Measurements from ENCODE around the gene DMXL2. TPM values are rescaled to one million over a fixed set of nuclear protein-coding genes. Genes with fewer than 3 reads are reported as not detected.
"Not testable (repeated sequence)": the region's sequence is repeated elsewhere in the genome, so short reads cannot be mapped to it uniquely, and the experiment has no call there.

Gene DMXL2
- 40.5 TPM for polyA plus RNA-seq (2012; ENCODE audit: insufficient read depth, insufficient read length)

GRCh38 chr15:51622604-51623370, at the start of gene DMXL2:
Gene DMXL2, minus strand, starts transcription at chr15:51622771. Its CDS starts 226 bp downstream, at chr15:51622545.
- peak within 1 kb of the TSS; percentile 81 for H3K4me3 ChIP-seq (ENCODE audit: low read length)
- peak; percentile 83 for DNase-seq (ENCODE audit: low read depth, low spot score)

DNA sequence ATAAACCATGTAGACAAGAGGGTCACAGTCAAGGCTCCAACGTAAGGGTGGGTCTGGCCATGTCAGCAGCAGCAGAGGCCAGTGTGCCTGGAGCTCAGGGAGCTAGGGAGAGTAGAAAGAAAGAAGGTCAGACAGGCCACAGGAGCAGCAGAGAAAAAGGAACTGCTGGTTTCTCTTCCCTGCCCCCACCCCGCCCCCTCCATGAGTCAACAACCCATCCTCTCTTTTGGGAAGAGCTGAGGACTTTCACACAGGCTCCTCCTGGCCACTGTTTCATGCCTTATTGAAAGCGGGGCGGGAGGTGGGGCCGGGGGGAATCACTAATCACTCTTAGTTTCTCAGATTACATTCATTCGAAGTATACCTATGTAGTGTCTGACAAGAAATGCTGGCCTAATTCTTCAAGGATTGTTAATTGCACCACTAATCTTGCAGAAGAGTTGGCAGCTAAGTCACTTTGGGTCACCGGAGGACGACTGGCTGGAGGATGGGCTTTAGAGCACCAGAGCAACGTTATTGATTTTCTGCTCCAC, 49.6 kb upstream of the DMXL2 start:
- no peak for DNase-seq (ENCODE audit: low read depth, low spot score)
- H3K4me3 ChIP-seq (ENCODE audit: low read length) = no peak overlapping the region

DNA sequence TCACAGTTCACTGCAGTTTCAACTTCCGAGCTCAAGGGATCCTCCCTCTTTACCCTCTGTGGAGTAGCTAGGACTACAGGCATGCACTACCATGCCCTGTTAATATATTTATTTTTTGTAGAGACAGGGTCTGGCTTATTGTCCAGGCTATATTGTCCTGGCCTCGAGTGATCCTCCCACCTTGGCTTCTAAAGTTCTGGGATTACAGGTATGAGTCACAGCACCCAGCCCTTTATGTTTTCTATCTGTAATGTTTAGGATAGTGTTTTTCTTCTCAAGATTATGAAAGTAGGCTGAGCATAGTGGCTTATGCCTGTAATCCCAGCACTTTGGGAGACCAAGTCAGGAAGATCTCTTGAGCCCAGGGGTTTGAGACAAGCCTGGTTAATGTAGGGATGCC, 46.8 kb upstream of the DMXL2 start:
- no peak overlapping the region for H3K4me3 ChIP-seq (ENCODE audit: low read length)
- no peak for DNase-seq (ENCODE audit: low read depth, low spot score)

DNA sequence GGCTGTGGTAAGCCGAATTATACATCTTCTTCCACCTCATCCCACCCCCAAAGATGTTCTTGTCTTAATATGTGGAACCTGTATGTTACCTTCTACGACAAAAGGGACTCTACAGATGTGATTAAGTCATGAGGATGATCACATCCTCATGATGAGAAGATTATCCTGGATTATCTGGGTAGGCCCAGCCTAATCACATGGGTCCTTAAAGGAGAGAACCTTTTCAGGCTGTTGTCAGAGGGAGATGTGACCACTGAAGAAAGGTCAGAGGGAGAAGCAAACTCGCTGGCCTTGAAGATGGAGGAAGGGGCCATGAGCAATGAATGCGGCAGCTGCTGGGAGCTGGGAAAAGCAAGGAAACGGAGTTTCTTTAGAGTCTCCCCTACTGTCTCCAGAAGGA, 45.9 kb upstream of the DMXL2 start:
- no peak overlapping the region for H3K4me3 ChIP-seq (ENCODE audit: low read length)
- no peak for DNase-seq (ENCODE audit: low read depth, low spot score)

GRCh38 chr15:51667478-51667877, 44.9 kb upstream of the DMXL2 start:
- H3K4me3 ChIP-seq (ENCODE audit: low read length) = no peak overlapping the region
- DNase-seq (ENCODE audit: low read depth, low spot score) = no peak

- DNase-seq (ENCODE audit: low read depth, low spot score) = no peak
These were observed 38.5 kb upstream of the DMXL2 start for GRCh38 chr15:51661072-51661471.

GRCh38 chr15:51658664-51659063, 36.1 kb upstream of the DMXL2 start:
- no peak overlapping the region for H3K4me3 ChIP-seq (ENCODE audit: low read length)

More at GRCh38 chr15:51661072-51661471, 38.5 kb upstream of the DMXL2 start:
- no peak overlapping the region for H3K4me3 ChIP-seq (ENCODE audit: low read length)

DNA sequence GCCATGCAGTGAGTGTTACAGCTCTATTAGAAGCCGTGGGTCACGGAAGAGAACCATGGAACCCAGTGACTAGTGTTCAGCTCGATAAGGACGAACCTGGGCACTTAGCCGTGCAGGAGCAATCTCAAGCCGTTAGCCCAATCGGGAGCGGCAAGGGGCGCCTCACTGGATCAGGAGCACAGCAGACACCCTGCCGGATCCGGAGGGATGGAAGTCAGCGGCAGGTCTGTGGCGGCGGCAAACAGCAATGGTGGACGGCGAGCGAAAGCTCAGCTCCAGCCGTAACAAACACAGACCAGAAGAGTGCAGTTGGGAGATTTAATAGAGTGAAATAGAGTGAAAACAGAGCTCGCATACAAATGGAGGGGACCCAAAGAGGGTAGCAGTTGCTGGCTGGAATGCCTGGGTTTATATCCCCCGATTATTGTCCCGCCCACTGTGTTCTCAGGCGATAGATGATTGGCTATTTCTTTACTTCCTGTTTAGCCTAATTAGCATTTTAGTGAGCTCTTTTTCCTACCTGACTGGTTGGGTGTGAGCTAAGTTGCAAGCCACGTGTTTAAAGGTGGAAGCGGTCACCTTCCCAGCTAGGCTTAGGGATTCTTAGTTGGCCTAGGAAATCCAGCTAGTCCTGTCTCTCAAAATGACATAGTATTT, 33.0 kb upstream of the DMXL2 start:
- not testable (repeated sequence) for H3K4me3 ChIP-seq (ENCODE audit: low read length); DNase-seq (ENCODE audit: low read depth, low spot score)

More at GRCh38 chr15:51658664-51659063, 36.1 kb upstream of the DMXL2 start:
- DNase-seq (ENCODE audit: low read depth, low spot score) = peak; percentile 20

DNA sequence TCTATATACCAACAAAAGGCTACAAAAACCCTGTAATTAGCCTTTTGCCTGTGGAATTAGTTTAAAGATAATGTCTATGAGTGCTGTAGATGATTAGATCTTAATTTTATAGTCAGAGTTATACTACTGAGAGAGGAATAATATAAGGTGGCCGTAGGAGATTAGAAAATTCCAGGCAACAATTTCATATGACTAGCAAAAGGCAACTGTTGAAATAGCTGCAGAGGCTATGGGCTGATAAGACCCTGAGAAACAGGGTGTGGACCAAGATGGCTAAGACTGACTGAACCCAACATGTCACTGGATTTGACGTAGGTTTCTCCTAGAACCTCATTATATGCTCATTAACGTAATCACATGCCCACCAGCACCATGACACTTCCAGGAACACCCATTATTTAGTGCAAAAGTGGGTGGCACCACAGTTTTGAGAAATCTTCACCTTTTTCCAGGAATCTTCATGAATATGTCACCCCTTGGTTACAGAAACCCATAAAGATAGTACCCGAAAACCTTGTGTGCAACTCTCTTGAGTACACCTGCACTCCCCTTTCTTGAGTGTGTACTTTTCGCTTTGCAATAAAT, 29.6 kb upstream of the DMXL2 start:
- no peak for DNase-seq (ENCODE audit: low read depth, low spot score)

GRCh38 chr15:51649659-51650521, 27.3 kb upstream of the DMXL2 start:
- peak; percentile 80 for DNase-seq (ENCODE audit: low read depth, low spot score)

More for the DNA sequence above, 29.6 kb upstream of the DMXL2 start:
- H3K4me3 ChIP-seq (ENCODE audit: low read length) = no peak overlapping the region

DNA sequence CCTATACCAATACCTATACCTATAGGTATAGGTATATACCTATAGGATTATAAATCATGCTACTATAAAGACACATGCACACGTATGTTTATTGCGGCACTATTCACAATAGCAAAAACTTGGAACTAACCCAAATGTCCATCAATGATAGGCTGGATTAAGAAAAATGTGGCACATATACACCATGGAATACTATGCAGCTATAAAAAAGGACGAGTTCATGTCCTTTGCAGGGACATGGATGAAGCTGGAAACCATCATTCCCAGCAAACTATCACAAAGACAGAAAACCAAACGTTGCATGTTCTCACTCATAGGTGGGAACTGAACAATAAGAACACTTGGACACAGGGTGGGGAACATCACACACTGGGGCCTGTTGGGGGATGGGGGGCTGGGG, 26.1 kb upstream of the DMXL2 start:
- H3K4me3 ChIP-seq (ENCODE audit: low read length); DNase-seq (ENCODE audit: low read depth, low spot score): not testable (repeated sequence)

More at GRCh38 chr15:51649659-51650521, 27.3 kb upstream of the DMXL2 start:
- no peak overlapping the region for H3K4me3 ChIP-seq (ENCODE audit: low read length)

GRCh38 chr15:51648101-51648500, 25.5 kb upstream of the DMXL2 start:
- not testable (repeated sequence) for H3K4me3 ChIP-seq (ENCODE audit: low read length); DNase-seq (ENCODE audit: low read depth, low spot score)

- no peak for DNase-seq (ENCODE audit: low read depth, low spot score)
- no peak overlapping the region for H3K4me3 ChIP-seq (ENCODE audit: low read length)
These were observed 24.6 kb upstream of the DMXL2 start for GRCh38 chr15:51647128-51647562.

- H3K4me3 ChIP-seq (ENCODE audit: low read length) = no peak overlapping the region
- no peak for DNase-seq (ENCODE audit: low read depth, low spot score)
These were observed 20.1 kb upstream of the DMXL2 start for GRCh38 chr15:51642696-51643095.

DNA sequence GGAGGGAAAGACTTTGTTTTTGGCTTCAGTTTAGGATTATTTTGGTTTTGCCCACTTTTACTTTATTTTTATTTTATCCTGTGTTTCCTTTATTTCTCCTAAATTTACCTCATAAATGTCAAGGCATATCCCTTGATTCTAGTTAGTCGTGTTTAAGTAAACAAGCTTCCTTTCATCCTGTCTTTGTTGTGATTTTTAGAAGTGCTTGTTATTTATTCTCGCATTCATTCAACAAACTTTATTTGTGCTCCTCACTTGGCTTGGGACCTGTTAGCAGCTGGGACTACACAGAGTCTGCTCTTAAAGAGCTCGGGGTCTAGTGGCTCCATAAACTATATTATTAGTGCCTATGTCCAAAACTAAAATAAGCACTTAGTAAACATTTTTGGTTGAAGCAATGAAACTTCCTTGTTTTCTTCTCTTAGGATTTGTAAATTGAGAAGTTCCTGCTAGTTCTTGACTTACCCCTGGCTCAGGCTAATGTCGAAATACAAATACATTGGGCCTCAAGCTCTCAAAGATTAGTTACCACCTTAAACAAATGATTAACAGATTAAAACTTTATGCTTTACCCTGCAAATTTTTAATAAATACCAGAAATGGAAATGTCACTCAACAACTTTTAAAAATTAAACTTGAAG, 19.0 kb upstream of the DMXL2 start:
- DNase-seq (ENCODE audit: low read depth, low spot score) = no peak
- H3K4me3 ChIP-seq (ENCODE audit: low read length) = no peak overlapping the region

DNA sequence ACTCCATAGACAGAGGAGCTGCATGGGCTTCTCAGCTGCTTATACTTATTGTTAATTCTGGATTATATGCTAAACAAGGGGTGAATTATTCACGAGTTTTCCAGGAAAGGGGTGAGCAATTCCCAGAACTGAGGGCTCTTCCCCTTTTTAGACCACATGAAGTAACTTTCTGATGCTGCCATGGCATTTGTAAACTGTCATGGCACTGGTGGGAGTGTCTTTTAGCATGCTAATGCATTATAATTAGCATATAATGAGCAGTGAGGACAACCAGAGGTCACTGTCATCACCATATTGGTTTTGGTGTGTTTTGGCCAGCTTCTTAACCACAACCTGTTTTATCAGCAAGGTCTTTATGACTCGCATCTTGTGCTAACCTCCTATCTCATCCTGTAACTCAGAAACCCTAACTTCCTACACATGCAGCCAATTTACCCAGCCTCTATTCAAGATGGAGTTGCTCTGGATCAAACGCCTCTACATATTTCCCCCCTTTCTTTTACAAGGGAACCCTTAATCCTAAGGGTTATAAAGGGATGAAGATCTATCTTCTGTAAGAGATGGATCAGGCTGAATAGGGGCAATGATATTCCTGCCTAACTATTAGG, 12.1 kb upstream of the DMXL2 start:
- no peak for DNase-seq (ENCODE audit: low read depth, low spot score)

GRCh38 chr15:51629612-51630011, 7.0 kb upstream of the DMXL2 start:
- no peak for DNase-seq (ENCODE audit: low read depth, low spot score)
- H3K4me3 ChIP-seq (ENCODE audit: low read length) = no peak overlapping the region

More for the DNA sequence above, 12.1 kb upstream of the DMXL2 start:
- H3K4me3 ChIP-seq (ENCODE audit: low read length) = no peak overlapping the region

- no peak overlapping the region for H3K4me3 ChIP-seq (ENCODE audit: low read length)
- DNase-seq (ENCODE audit: low read depth, low spot score) = no peak
These were observed 2.7 kb upstream of the DMXL2 start for GRCh38 chr15:51625236-51625635.
